Kidney (tissue), 22 donors: ENCODE data around the gene SLC24A5. TPM values are rescaled to one million over a fixed set of nuclear protein-coding genes. Genes with fewer than 3 reads are reported as not detected.

Experiments
- DNase-seq, 5 donors: peaks; one replicate each; pipeline ENCODE4 v3.0.0-alpha.2; 2013 to 2020
- FAIRE-seq: peaks from 2 replicates; lab custom pipeline; 2012; peaks lifted over from hg19 to GRCh38; lab: Jason Lieb, UNC
- H3K27ac ChIP-seq, 2 donors: one replicate each; pipeline ENCODE4 v1.7.0; 2013; ENCODE audit warnings: low read depth in 2 of 2, low read length in 2 of 2, inconsistent platforms in 1 of 2
- H3K27me3 ChIP-seq: one replicate; pipeline ENCODE4 v1.7.1; 2013; ENCODE audit warnings: low read length, inconsistent platforms; ENCODE audit not compliant: control insufficient read depth, insufficient read depth
- H3K36me3 ChIP-seq, 3 donors: one replicate each; pipeline versions ENCODE4 v1.7.0 to v1.7.1; 2013; ENCODE audit warnings: low read length in 3 of 3, control low read depth in 1 of 3, inconsistent platforms in 1 of 3; ENCODE audit not compliant: insufficient read depth in 3 of 3, control insufficient read depth in 2 of 3
- H3K4me1 ChIP-seq, 3 donors: one replicate each; pipeline versions ENCODE4 v1.7.0 to v1.7.1; 2013; ENCODE audit warnings: low read length in 3 of 3, inconsistent platforms in 1 of 3, low read depth in 1 of 3; ENCODE audit not compliant: control insufficient read depth in 2 of 3, insufficient read depth in 2 of 3
- H3K4me3 ChIP-seq, 3 donors: one replicate each; pipeline versions ENCODE4 v1.7.0 to v1.8.1; 2013; ENCODE audit warnings: low read length in 3 of 3, control low read depth in 1 of 3, inconsistent platforms in 1 of 3
- H3K9ac ChIP-seq, 3 donors: one replicate each; pipeline versions ENCODE4 v1.7.0 to v1.7.1; 2013; ENCODE audit warnings: low read length in 3 of 3, control low read depth in 1 of 3, inconsistent platforms in 1 of 3
- H3K9me3 ChIP-seq, 3 donors: one replicate each; pipeline versions ENCODE4 v1.7.0 to v1.7.1; 2013; ENCODE audit warnings: low read length in 3 of 3, control low read depth in 1 of 3, inconsistent platforms in 1 of 3; ENCODE audit not compliant: control insufficient read depth in 2 of 3, insufficient read depth in 1 of 3
- intact Hi-C: fragments of 100-400 bp; cut with DNase I; formaldehyde crosslinking; loops from one replicate; pipeline ENCODE4 v1.11.1; 2022
- long read RNA-seq, 10 donors: library from polyadenylated mRNA in 1 of 10; unstranded in 1 of 10; transcript quantifications; one replicate each; pipeline ENCODE4 v2.0.0 and lab custom pipeline, GENCODE V29; 2021 to 2026
- polyA plus RNA-seq: library from polyadenylated mRNA; stranded (reverse); fragments of 350-450 nt; fragmentation: Illumina TruSeq; extraction: RNeasy Lipid Tissue Mini Kit (QIAGEN cat#74804); gene quantifications from one replicate; pipeline ENCODE4 v1.2.3, GENCODE V29; 2014; ENCODE audit warnings: low read depth, low replicate concordance; ENCODE audit not compliant: insufficient read depth
- total RNA-seq: library from RNA; stranded (reverse); fragmentation: NEBNext Ultra II Directional; extraction: Animal tissue kit (Norgen Biotek cat#: 25700); gene quantifications from one replicate; pipeline ENCODE4 v1.2.1, GENCODE V29; 2021
- TF ChIP-seq, protein P1 (sequence below): IDR thresholded peaks from 3 replicates; pipeline ENCODE4 v1.5.1; 2012; ENCODE audit warnings: mild to moderate bottlenecking, moderate library complexity, borderline replicate concordance; ENCODE audit not compliant: insufficient read depth; ENCODE audit errors: extremely low read depth
- donor health status: control.
- donor health status: control.
- donor health status: control.
- donor health status: control.
- donor health status: control.
- donor health status: DM: yes; HTN: yes; CAD: no.
- donor health status: Normal renal cell carcinoma (clear cell type).

The SLC24A5 gene
- total RNA-seq (not detected), polyA plus RNA-seq (not detected)
- long read RNA-seq, donor 1, partial matches to known transcripts = 9 of 9 reads
- long read RNA-seq, donor 1, other reads (novel, unspliced or antisense) = 0 of 9 reads
- long read RNA-seq, donor 2, partial matches to known transcripts = 9 of 9 reads
- long read RNA-seq, donor 2, other reads (novel, unspliced or antisense) = 0 of 9 reads
- long read RNA-seq, donor 3, partial matches to known transcripts = 23 of 23 reads
- long read RNA-seq, donor 3, other reads (novel, unspliced or antisense) = 0 of 23 reads
- long read RNA-seq, donor 4 = 0 reads
- long read RNA-seq, donor 5 = 0 reads
- long read RNA-seq, donor 6, partial matches to known transcripts = 12 of 12 reads
- long read RNA-seq, donor 6, other reads (novel, unspliced or antisense) = 0 of 12 reads
- long read RNA-seq, donor 7, partial matches to known transcripts = 0 of 3 reads
- long read RNA-seq, donor 7, other reads (novel, unspliced or antisense) = 3 of 3 reads
- long read RNA-seq, donor 8, partial matches to known transcripts = 24 of 24 reads
- long read RNA-seq, donor 8, other reads (novel, unspliced or antisense) = 0 of 24 reads
- long read RNA-seq, donor 9 = 0 reads
- long read RNA-seq, donor 10, partial matches to known transcripts = 26 of 26 reads
- long read RNA-seq, donor 10, other reads (novel, unspliced or antisense) = 0 of 26 reads

- TF ChIP-seq, protein P1, sequence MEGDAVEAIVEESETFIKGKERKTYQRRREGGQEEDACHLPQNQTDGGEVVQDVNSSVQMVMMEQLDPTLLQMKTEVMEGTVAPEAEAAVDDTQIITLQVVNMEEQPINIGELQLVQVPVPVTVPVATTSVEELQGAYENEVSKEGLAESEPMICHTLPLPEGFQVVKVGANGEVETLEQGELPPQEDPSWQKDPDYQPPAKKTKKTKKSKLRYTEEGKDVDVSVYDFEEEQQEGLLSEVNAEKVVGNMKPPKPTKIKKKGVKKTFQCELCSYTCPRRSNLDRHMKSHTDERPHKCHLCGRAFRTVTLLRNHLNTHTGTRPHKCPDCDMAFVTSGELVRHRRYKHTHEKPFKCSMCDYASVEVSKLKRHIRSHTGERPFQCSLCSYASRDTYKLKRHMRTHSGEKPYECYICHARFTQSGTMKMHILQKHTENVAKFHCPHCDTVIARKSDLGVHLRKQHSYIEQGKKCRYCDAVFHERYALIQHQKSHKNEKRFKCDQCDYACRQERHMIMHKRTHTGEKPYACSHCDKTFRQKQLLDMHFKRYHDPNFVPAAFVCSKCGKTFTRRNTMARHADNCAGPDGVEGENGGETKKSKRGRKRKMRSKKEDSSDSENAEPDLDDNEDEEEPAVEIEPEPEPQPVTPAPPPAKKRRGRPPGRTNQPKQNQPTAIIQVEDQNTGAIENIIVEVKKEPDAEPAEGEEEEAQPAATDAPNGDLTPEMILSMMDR = no peak
- H3K27ac ChIP-seq = no peak within 1 kb of the TSS
- no peak within 1 kb of the TSS for H3K9ac ChIP-seq
- no peaks in the 10 kb centered on the region for H3K9me3 ChIP-seq
- no peak within 1 kb of the TSS for H3K4me3 ChIP-seq
- DNase-seq = no peak
- no peak for FAIRE-seq
- intact Hi-C loops = no loop called here
- H3K27me3 ChIP-seq = no peaks in the 10 kb centered on the region
- no peaks in the 10 kb centered on the region for H3K36me3 ChIP-seq
- no peaks in the 10 kb centered on the region for H3K4me1 ChIP-seq
Measured at GRCh38 chr15:48120745-48121144, at the start of gene SLC24A5. TSS of gene SLC24A5 (plus strand) at chr15:48120990. CDS start at chr15:48121045, 55 bp downstream.

GRCh38 chr15:48072941-48073340 is 47.8 kb upstream of the SLC24A5 start:
- Histone ChIP-seq H3K9ac (no peak overlapping the region), H3K4me3 (no peak overlapping the region), H3K4me1 (peaks cover 0 to 15% (median 2%) of the 10 kb centered on the region in 3 donors), H3K36me3 (no peaks in the 10 kb centered on the region), H3K27me3 (no peaks in the 10 kb centered on the region), H3K27ac (no peak overlapping the region), H3K9me3 (no peaks in the 10 kb centered on the region)
- FAIRE-seq (no peak), DNase-seq (no peak)
- TF ChIP-seq, protein P1 = no peak
- intact Hi-C loops = no loop called here

DNA sequence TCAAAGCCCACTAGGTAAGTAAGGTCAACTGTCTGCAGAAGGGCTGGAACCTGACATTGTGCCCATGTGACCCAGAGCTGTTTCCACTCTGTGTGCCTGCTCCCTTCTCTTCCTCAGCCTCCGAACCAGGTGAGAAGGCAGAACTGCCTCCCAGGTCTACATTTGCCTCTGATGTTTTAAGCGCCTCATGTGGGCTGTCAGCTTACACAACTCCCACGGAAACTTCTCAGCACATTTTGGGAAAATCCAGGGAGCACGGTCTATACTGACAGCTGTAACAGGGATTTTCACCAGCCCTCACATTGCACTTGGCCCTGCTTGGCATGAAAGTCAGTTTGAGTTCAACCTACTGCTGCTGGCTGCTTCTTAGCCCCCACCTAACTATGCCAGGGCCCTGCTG is 46.9 kb upstream of the SLC24A5 start:
- Histone ChIP-seq H3K4me1 (peaks cover 0 to 15% (median 2%) of the 10 kb centered on the region in 3 donors), H3K4me3 (no peak overlapping the region), H3K9me3 (no peaks in the 10 kb centered on the region), H3K27me3 (no peaks in the 10 kb centered on the region), H3K9ac (no peak overlapping the region), H3K27ac (no peak overlapping the region), H3K36me3 (no peaks in the 10 kb centered on the region)
- intact Hi-C loops = no loop called here
- FAIRE-seq = no peak
- TF ChIP-seq, protein P1 = no peak
- no peak for DNase-seq
